Epithelial cell of proximal tubule (primary cell): ENCODE data around the gene PRKAR1B. TPM values are rescaled to one million over a fixed set of nuclear protein-coding genes. Genes with fewer than 3 reads are reported as not detected.

ENCODE experiments used
- DNase-seq: peaks from one replicate; pipeline ENCODE4 v3.0.0-alpha.2; 2011; ENCODE audit warnings: low read depth
- H3K4me3 ChIP-seq: 2 replicates; pipeline ENCODE4 v1.5.1; 2011; ENCODE audit warnings: low read depth, mild to moderate bottlenecking, low read length
- CTCF ChIP-seq: conservative IDR thresholded peaks from 2 replicates; pipeline ENCODE4 v1.5.1; 2012; ENCODE audit warnings: low read depth, mild to moderate bottlenecking, low read length
- total RNA-seq: library from RNA; depleted of rRNA; stranded (reverse); fragments of >200 nt; gene quantifications from 2 replicates; pipeline ENCODE4 v1.2.3, GENCODE V29; 2015

Gene PRKAR1B
- total RNA-seq, 1 donor from 2014 or later = 12.2 TPM

DNA sequence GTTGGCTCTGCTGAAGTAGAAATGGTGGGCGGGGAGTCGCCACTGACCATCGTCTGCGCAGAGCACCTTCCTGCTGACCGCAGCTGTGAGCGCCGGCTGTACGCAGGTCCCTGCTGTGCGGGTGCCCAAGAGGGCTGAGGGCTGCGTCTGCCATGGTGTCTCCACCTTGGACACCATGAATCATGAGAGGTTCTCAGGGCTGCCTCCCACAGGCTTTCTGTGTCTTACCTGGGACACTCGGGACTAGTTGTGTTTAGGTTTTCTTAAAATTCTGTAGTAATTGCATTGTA lies 44.9 kb upstream of the PRKAR1B start:
- DNase-seq = no peak
- TF ChIP-seq CTCF = no peak
- no peak overlapping the region for H3K4me3 ChIP-seq

GRCh38 chr7:771234-772004 lies 44.3 kb upstream of the PRKAR1B start:
- TF ChIP-seq CTCF = no peak
- no peak for DNase-seq
- peak overlapping the region; percentile 41 for H3K4me3 ChIP-seq

DNA sequence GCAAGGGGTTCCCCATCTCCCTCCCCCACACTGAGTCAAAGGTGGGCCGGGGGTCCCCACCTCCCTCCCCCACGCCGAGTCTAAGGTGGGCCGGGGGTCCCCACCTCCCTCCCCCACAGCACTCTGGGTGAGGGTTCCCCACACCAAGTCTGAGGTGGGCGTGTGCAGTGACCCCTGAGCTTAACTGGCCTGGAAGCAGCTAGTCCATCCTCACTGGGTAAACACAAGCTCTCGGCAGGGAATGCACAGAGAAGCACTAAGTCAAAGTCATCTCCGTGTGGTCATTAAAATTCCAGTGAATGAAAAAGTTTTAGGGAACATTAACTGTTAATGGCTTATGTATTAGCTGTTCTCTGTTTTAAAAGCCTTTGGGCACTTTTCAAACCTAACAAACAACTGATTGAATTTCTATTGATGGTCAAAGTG lies 43.7 kb upstream of the PRKAR1B start:
- no peak for TF ChIP-seq CTCF
- peak; percentile 73 for DNase-seq
- peak overlapping the region; percentile 41 for H3K4me3 ChIP-seq

- no peak for DNase-seq
- H3K4me3 ChIP-seq = peak overlapping the region; percentile 41
- no peak for TF ChIP-seq CTCF
These were observed 43.3 kb upstream of the PRKAR1B start for GRCh38 chr7:770336-770735.

GRCh38 chr7:768881-769504 lies 41.9 kb upstream of the PRKAR1B start:
- peak; percentile 4 for TF ChIP-seq CTCF
- DNase-seq = no peak
- peak overlapping the region; percentile 57 for H3K4me3 ChIP-seq

- no peak for TF ChIP-seq CTCF
- DNase-seq = peak; percentile 96
- H3K4me3 ChIP-seq = peak overlapping the region; percentile 57
These were observed 41.1 kb upstream of the PRKAR1B start for GRCh38 chr7:767941-768731.
